Testis (tissue), 3 donors: ENCODE measurements around the gene ARL5A. TPM values are rescaled to one million over a fixed set of nuclear protein-coding genes. Genes with fewer than 3 reads are reported as not detected.

Experiments used
- DNase-seq: peaks from one replicate; pipeline ENCODE4 v3.0.0-alpha.2; 2019
- H3K27ac ChIP-seq, 2 donors: fragments of 200-600 bp; sonication (generic); one replicate each; pipeline ENCODE4 v1.5.1; 2019
- H3K27me3 ChIP-seq: fragments of 200-600 bp; sonication (generic); one replicate; pipeline ENCODE4 v1.5.1; 2019
- H3K36me3 ChIP-seq: fragments of 200-600 bp; sonication (generic); one replicate; pipeline ENCODE4 v1.5.1; 2017; ENCODE audit warnings: low read depth; ENCODE audit errors: missing control alignments
- H3K4me1 ChIP-seq: fragments of 200-600 bp; sonication (generic); one replicate; pipeline ENCODE4 v1.5.1; 2019
- H3K4me3 ChIP-seq, 2 donors: fragments of 200-600 bp; sonication (generic); one replicate each; pipeline ENCODE4 v1.5.1; 2017 to 2019
- H3K9me3 ChIP-seq: fragments of 200-600 bp; sonication (generic); one replicate; pipeline ENCODE4 v1.5.1; 2017
- POLR2A ChIP-seq: fragments of 450-650 bp; IDR thresholded peaks from one replicate; pipeline ENCODE4 v1.6.1; 2017; ENCODE audit warnings: antibody characterized with exemption, mild to moderate bottlenecking, moderate library complexity
- WGBS, 2 donors: methylation state at CpG; one replicate each; pipeline ENCODE4 v1.1.5; 2018; 5-methylcytosine and 5-hydroxymethylcytosine counted together
- intact Hi-C: fragments of 100-400 bp; cut with DNase I; formaldehyde crosslinking; loops from one replicate; pipeline ENCODE4 v1.15.1; 2023; ENCODE audit warnings: low total_unique reads
- polyA plus RNA-seq: library from polyadenylated mRNA; stranded (reverse); fragments of 350-450 nt; fragmentation: Illumina TruSeq; extraction: RNeasy Lipid Tissue Mini Kit (QIAGEN cat#74804); gene quantifications from one replicate; pipeline ENCODE4 v1.2.3, GENCODE V29; 2014; ENCODE audit warnings: low read depth, low replicate concordance; ENCODE audit not compliant: insufficient read depth
- total RNA-seq, 2 donors: library from RNA; depleted of rRNA; stranded (reverse); fragments of >200 nt; gene quantifications; one replicate each; pipeline ENCODE4 v1.2.3, GENCODE V29; 2016
- TF ChIP-seq, protein P1 (sequence below), 3 experiments: fragments of 450-650 bp in 2 of 3; fragments of 200-600 bp in 1 of 3; sonication (generic) in 1 of 3; IDR thresholded peaks; one replicate each; pipeline ENCODE4 v1.5.1; 2016 to 2019; ENCODE audit warnings: antibody characterized with exemption in 3 of 3, mild to moderate bottlenecking in 2 of 3, moderate library complexity in 1 of 3

Gene ARL5A
- total and polyA plus RNA-seq, 3 donors from 2014 or later = 19.1 to 34.0 (median 27.5) TPM

DNA sequence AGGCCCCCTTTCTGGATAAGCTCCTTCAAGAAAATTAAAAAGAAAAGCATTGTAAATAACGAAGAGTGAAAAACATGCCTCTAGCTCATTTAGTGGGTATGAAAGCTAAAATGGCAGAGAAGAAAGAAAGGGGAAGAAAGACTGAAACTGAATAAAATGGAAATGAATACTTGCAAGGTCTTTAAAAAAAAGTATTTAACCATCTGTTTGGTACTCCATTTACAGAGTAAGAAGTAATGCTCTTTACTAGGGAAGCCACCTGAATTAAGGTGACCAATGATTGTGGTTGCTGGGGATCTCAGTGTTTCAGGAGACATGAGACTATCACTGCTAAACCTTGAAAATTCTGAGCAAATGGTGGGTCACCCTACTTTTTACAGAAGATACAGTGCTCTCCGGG, 17.7 kb upstream of the ARL5A start:
- no peaks in the 10 kb centered on the region for H3K36me3 ChIP-seq
- no peaks in the 10 kb centered on the region for H3K4me1 ChIP-seq
- WGBS, 2 donors = 86 to 95% methylated on average over 2 of the region's 2 CpGs
- no peak overlapping the region for H3K27ac ChIP-seq
- H3K27me3 ChIP-seq = no peaks in the 10 kb centered on the region
- DNase-seq = no peak
- intact Hi-C loops = no loop called here
- H3K4me3 ChIP-seq = no peak overlapping the region
- TF ChIP-seq, protein P1, sequence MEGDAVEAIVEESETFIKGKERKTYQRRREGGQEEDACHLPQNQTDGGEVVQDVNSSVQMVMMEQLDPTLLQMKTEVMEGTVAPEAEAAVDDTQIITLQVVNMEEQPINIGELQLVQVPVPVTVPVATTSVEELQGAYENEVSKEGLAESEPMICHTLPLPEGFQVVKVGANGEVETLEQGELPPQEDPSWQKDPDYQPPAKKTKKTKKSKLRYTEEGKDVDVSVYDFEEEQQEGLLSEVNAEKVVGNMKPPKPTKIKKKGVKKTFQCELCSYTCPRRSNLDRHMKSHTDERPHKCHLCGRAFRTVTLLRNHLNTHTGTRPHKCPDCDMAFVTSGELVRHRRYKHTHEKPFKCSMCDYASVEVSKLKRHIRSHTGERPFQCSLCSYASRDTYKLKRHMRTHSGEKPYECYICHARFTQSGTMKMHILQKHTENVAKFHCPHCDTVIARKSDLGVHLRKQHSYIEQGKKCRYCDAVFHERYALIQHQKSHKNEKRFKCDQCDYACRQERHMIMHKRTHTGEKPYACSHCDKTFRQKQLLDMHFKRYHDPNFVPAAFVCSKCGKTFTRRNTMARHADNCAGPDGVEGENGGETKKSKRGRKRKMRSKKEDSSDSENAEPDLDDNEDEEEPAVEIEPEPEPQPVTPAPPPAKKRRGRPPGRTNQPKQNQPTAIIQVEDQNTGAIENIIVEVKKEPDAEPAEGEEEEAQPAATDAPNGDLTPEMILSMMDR (IDR thresholded peaks at IDR 0.05) = no peak
- TF ChIP-seq POLR2A = no peak
- no peaks in the 10 kb centered on the region for H3K9me3 ChIP-seq

DNA sequence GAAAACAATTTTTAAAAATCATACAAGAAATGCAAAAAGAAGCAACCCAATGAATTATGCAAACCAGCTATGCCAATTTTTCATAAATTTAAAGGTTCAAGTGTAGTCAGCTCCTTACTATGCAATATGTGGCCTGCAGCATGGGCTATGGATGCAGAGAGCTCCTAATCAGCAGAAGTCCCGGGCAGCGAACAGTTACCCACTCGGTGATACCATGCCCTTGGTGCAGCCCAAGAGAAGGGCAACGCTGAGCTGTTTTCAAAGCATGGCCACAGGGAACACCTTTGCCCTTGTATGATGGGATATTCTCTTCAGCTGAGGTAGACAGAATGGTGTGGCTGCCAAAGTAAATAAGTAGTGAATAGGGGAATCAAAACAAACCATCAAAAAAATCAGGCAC, 17.3 kb upstream of the ARL5A start:
- no peak for TF ChIP-seq POLR2A
- TF ChIP-seq, protein P1 (IDR thresholded peaks at IDR 0.05) = no peak
- 82 to 95% methylated on average over 4 of the region's 4 CpGs for WGBS, 2 donors
- intact Hi-C loops = no loop called here

DNA sequence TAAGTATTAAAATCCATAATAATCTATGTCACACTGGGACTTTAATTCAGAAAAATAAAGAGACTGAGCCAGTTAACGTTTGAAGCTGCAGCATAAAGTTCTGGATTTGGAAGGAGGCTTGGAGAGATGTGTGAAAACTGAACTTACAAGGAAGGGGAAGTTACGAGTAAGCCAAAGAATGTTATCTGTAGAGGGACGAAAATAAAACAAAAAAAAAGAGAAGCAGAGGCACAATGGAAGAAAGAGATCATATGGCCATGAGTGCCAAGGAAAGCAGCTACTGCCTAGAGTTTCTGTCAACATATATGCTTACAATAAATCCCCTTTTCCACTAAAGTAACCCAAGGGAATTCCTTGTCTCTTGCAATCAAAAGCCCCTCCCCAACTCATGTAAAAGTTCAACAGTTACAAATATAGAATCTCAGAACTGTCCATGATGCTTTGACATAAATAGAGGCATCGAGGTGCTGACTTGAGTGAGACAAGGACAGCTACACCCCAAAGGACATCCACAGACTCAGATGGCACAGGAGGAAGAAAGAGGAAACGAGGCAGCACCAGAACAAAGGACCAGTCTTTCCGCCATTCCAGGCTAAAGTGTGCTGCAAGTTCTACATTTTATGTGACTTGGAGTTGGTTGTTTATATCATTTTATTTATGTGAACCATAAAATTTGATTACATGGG, 16.1 kb upstream of the ARL5A start:
- WGBS, 2 donors = 61 to 64% methylated on average over 6 of the region's 6 CpGs
- Histone ChIP-seq H3K27ac (no peak overlapping the region), H3K4me1 (no peaks in the 10 kb centered on the region), H3K36me3 (no peaks in the 10 kb centered on the region), H3K27me3 (no peaks in the 10 kb centered on the region), H3K9me3 (no peaks in the 10 kb centered on the region), H3K4me3 (no peak overlapping the region)
- intact Hi-C loops = no loop called here
- no peak for TF ChIP-seq POLR2A
- TF ChIP-seq, protein P1 (IDR thresholded peaks at IDR 0.05) = no peak
- DNase-seq = no peak

More for the DNA sequence above, 17.3 kb upstream of the ARL5A start:
- no peak overlapping the region for H3K4me3 ChIP-seq
- H3K9me3 ChIP-seq = no peaks in the 10 kb centered on the region
- DNase-seq = no peak
- no peak overlapping the region for H3K27ac ChIP-seq
- H3K36me3 ChIP-seq = no peaks in the 10 kb centered on the region
- no peaks in the 10 kb centered on the region for H3K27me3 ChIP-seq
- no peaks in the 10 kb centered on the region for H3K4me1 ChIP-seq

DNA sequence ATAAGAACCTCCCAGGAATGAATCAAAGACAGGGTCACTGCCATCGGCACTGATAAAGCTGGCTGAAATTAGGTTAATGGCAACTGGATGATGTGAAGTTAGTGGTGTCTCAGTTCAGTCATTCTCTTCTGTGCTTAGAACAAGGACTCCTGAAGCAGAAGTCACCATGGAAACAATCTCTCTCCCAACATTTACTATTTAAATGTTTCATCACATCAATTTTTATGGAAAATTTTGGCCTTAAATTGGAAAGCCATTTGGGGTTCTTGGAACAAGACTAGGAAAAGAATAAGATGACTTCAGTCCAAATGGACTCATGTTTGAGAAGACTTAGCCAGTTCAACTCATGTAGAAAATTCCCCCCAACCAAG, 15.5 kb upstream of the ARL5A start:
- H3K4me3 ChIP-seq = no peak overlapping the region
- TF ChIP-seq, protein P1 (IDR thresholded peaks at IDR 0.05) = no peak
- no peak for TF ChIP-seq POLR2A
- no peaks in the 10 kb centered on the region for H3K4me1 ChIP-seq
- H3K9me3 ChIP-seq = no peaks in the 10 kb centered on the region
- DNase-seq = no peak
- no peaks in the 10 kb centered on the region for H3K36me3 ChIP-seq
- H3K27me3 ChIP-seq = no peaks in the 10 kb centered on the region
- 56 to 68% methylated on average over 1 of the region's 1 CpG for WGBS, 2 donors
- intact Hi-C loops = no loop called here
- H3K27ac ChIP-seq = no peak overlapping the region
